ENCODE measurements around the gene TRIM37.
A peak's percentile ranks its signal among the peaks of the same experiment; 100 is the strongest.
"Not testable (repeated sequence)": the region's sequence is repeated elsewhere in the genome, so short reads cannot be mapped to it uniquely, and the experiment has no call there.

Gene TRIM37

DNA sequence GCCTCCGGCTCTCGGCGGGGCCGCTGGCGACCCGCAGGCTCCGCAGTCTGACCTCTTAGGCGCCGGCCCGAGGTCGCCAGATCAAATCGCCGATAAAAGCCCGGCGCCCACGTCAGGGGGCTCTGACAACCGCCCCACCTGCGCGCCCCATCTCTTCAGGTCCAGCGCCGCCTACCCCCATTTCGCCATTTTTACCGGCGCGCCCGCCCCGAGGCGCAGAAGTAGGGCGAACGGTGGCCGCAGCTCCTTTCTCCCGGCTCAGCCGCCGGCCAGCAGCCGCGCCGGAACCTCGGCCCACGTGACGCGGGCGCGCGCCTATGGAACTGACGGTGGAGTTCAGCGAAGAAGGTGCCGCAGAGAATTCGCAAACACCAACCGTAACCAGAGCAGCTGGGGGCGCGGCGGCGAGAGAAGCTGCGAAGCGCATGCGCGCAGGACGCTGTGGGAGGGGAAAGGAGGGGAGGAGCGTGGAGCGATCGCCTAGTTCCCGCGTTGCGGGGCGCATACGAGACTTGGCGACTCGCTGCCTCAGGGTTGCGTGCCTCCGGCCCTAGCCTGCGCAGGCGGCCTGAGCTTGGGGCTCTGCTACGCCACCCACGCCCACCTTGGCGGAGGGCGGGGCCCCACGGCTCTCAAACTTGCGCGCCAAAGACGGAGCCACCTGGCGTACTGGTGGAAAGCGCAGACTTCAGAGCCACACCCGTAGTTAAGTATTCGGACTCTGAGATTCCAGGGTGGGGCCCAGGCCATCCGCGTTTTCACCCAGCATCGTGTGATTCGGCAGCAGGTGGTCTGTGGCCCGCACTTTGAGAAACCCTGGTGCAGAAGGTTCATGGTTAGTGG, at the start of gene TRIM37:
TRIM37 (minus strand) TSS at position 418 of the 843 bp plus-strand sequence. CDS start 419 bp downstream, outside the sequence.
- peak; percentile 97 for DNase-seq

- DNase-seq, result peak; percentile 100
Measured at GRCh38 chr17:59155439-59156177, 48.9 kb upstream of the TRIM37 start, which contains the start of gene PRR11. TSS of gene PRR11 (plus strand) at chr17:59155746. CDS start at chr17:59169753, 14,007 bp downstream.

- peak; percentile 100 for DNase-seq
Measured at GRCh38 chr17:59154721-59155438, 48.2 kb upstream of the TRIM37 start, which contains the start of gene SKA2. TSS of gene SKA2 (minus strand) at chr17:59155186. CDS start at chr17:59155163, 23 bp downstream.

GRCh38 chr17:59154292-59154720, 47.6 kb upstream of the TRIM37 start:
- peak; percentile 43 for DNase-seq

GRCh38 chr17:59152925-59153324, 46.2 kb upstream of the TRIM37 start:
- no peak for DNase-seq

- DNase-seq, result no peak
Measured at GRCh38 chr17:59151591-59151990, 44.9 kb upstream of the TRIM37 start.

DNA sequence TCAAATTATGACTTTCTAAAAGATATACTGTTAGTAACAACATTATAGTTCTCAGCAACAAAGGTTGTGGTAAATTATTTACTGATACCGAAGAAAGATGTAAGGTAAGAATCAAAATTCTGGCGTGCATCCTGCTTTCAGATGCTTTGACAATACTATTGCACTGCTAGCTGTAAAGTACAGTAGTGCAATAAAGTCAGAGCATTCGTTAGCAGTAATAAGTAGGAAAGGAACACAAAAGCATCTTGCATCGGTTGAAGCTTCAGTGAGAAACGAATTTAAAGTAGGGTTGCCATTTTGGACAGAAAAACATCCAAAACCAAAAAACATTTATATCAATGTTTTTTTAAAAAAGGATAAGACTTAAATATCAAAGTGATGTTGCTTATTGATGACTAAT, 44.3 kb upstream of the TRIM37 start:
- DNase-seq, result no peak

- no peak for DNase-seq
Measured at GRCh38 chr17:59149841-59150511, 43.3 kb upstream of the TRIM37 start.

DNA sequence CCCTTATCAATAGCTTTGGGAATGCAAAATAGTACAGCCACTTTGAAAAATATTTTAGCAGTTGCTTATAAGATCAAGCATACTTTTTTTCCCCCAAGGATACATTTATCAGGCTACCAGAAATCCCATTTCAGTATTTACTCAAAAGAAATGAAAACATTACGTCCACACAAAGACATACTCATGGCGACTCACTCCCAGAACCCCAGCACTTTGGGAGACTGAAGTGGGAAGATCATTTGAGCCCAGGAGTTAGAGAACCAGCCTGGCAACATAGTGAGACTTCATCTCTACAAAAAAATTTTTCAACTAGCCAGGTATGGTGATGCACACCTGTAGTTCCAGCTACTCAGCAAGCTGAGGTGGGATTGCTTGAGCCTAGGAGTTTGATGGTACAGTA, 42.4 kb upstream of the TRIM37 start:
- DNase-seq, result no peak

DNA sequence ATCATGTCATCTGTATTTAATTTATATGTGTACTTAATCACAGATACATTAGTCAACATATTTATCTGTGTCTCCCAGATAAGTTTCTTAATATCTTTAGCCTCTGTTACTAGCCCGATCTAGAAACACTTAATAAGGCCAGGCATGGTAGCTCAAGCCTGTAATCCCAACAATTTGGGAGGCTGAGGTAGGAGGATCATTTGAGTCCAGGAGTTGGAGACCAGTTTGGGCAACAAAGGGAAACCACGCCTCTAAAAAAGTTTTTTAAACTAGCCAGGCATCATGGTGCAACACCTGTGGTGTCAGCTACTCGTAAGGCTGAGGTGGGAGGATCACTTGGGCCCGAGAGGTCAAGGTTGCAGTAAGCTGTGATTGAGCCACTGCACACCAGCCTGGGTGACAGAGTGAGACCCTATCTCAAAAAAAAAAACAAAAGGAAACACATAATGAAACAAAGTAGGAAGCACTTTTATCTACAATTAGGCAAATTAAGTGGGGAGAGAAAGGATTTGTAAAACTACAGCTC, 39.0 kb upstream of the TRIM37 start:
- DNase-seq, result no peak

- no peak for DNase-seq
Measured at GRCh38 chr17:59141860-59142259, 35.2 kb upstream of the TRIM37 start.

DNA sequence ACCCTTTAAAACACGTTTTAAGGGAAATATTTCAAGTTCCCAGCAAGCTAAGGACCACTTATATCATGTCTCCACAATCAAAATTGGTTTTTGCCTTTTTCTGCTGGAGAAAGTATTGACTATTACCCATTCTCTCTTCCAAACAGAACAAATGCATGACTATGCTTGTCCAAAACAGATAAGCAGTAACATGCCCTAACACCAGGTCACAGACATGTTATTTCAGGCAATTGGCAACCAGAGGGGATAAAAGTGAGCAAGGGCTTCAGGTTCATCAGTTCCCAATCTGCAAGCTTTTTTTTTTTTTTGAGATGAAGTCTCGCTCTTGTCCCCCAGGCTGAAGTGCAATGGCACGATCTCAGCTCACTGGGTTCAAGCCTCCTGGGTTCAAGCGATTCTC, 33.3 kb upstream of the TRIM37 start:
- no peak for DNase-seq

DNA sequence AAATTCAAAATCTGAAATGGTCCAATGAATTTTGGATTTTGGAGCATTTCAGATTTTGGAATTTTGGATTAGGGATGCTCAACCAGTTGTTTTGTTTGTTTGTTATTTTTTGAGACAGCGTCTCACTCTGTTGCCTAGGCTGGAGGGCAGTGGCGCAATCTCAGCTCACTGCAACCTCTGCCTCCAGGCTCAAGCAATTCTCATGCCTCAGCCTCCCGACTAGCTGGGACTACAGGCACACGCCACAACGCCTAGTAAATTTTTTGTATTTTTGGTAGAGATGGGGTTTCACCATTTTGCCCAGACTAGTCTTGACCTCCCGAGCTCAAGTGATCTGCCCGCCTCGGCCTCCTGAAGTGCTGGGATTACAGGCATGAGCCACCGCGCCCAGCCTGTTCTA, 31.7 kb upstream of the TRIM37 start:
- not testable (repeated sequence) for DNase-seq

GRCh38 chr17:59131131-59131530, 24.5 kb upstream of the TRIM37 start:
- DNase-seq, result no peak

DNA sequence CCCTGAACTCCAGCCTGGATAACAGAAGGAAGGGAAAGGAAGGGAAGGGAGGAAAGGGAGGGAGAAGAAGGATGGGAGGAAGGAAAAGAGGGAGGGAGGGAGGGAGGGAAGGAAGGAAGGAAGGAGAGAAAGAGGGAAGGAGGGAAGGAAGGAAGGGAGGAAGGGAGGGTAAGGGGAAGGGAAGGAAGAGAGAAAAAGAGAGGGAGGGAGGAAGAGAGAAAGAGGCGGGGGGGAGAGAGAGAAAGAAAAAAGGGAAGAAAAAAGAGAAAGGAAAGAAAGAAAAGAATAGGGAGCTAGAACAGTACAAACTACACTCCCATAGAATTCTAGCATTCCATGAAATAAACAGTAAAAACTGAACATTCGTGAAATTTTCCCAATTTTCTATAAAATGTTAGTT, 23.1 kb upstream of the TRIM37 start:
- no peak for DNase-seq

DNA sequence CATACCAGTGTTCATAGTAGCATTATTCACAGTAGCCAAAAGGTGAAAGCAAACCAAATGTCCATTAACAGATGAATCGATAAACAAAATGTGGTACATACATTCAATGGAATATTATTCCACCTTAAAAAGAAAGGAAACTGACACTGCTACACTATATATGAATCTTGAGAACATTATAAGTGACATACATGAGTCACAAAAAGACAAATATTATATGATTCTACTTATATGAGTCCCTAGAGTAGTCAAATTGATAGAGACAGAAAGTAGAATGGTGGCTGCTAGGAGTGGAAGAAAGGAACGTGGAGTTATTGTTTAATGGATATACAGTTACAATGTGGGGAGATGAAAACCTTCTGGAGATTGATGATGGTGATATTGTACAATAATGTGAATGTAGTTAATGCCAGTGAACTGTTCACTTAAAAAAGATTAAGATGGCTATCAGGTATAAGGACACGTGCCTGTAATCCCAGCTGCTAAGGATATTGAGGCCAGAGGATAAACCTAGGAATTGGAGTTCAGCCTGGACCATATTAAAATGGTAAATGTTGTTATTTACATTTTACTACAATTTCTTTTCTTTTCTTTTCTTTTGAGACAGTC, 20.2 kb upstream of the TRIM37 start:
- no peak for DNase-seq

DNA sequence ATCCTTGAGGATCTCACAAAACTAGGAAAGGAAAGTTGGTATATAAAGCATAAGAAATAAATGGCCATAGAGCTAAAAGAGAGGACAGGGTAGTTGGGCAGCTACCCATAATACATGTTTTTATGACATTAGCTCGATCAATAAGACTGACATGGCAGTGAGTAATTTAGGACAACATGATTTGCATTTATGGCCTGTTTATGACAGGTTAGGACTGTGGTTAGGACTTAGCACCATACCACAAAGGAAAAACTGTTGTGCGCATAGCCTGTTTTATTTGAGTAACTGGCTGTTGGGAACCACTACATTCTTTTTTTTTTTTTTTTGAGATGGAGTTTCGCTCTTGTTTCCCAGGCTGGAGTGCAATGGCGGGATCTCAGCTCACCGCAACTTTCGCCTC, 18.0 kb upstream of the TRIM37 start:
- no peak for DNase-seq

DNA sequence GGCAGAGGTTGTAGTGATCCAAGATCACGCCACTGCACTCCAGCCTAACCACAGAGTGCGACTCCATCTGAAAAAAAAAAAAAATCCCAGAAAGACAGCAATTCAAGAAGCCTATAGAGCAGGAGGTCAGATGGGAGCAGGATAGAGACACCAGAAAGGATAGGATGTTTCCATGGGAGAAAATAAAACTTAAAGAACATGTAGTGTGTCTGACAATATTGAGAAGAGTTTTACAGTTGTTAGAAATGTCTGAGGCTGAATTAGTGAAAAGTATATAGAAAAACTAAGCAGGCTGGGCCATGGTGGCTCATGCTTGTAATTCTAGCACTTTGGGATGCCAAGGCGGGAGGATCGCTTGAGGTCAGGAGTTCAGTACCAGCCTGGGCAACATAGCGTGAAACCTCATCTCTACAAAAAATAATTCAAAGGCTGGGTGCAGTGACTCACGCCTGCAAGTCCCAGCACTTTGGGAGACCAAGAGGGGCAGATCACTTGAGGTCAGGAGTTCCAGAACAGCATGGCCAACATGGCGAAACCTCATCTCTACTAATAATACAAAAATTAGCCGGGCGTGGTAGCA, 15.3 kb upstream of the TRIM37 start:
- DNase-seq, result no peak

GRCh38 chr17:59115474-59115873, 8.8 kb upstream of the TRIM37 start:
- no peak for DNase-seq

DNA sequence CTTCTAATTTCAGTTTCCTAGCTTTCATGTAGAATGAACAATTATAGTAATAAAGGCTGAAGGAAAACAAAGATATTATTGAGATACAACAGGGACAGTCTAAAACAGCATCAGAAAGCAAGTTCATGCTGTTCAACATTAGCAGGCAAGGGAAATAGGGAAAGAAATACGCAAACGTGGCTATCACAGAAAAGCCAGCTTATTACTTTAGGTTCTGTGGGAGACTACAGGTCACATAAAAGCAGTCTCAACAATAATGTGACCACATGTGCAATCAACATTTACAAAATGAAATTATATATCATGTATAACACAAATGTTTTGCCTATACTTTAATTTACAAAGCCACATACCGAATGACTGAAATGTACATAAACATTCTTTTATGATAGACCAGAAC, 4.9 kb upstream of the TRIM37 start:
- DNase-seq, result no peak

GRCh38 chr17:59110973-59111372, 4.3 kb upstream of the TRIM37 start:
- no peak for DNase-seq
